ENCODE data around the gene SPTB.

Gene SPTB

DNA sequence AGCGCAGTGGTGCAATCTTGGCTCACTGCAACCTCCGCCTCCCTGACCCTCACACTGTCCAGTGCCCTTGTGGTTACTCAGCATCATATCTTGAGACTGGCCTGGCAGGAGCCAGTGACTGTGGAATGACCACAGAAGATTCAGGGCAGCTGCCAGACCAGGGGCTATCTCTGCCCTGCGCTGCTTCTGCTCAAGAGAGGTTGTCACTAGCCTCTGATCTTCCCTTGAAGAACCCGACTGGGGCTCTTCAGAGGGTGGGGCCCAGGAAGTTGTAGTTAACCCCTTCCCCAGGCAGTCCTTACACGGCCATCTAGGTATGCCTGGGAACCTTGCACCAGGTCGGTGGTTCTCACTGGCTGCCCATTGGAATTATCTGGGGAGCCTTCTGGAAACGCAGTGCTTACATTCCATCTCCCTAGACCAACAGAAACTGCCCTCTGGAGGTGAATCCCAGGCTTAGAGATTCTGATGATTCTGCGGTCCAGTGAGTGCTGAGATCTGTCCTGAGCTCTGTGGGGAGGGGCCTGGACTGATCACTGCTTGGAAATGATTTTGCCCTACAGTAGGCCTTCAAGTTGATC lies 134.1 kb downstream of the SPTB start:
- no peak for DNase-seq

DNA sequence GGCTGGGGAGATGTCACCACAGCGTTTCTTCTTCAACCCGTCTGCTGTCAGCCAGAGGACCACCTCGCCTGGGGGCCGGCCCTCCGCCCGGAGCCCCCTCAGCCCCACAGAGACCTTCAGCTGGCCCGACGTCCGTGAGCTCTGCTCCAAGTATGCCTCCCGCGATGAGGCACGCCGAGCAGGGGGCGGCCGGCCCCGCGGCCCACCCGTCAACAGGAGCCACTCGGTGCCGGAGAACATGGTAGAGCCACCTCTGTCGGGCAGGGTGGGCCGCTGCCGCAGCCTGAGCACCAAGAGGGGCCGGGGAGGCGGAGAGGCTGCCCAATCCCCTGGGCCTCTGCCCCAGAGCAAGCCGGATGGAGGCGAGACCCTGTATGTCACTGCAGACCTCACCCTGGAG lies 136.6 kb downstream of the SPTB start:
- no peak for DNase-seq

DNA sequence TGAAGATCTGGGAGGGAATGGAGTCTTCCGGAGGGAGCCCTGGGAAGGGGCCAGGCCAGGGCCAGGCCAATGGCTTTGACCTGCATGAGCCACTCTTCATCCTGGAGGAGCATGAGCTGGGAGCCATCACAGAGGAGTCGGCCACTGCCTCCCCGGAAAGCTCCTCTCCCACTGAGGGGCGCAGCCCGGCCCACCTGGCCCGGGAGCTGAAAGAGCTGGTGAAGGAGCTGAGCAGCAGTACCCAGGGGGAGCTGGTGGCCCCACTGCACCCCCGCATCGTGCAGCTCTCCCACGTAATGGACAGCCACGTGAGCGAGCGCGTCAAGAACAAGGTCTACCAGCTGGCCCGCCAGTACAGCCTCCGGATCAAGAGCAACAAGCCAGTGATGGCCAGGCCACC lies 137.7 kb downstream of the SPTB start:
- DNase-seq: no peak

DNA sequence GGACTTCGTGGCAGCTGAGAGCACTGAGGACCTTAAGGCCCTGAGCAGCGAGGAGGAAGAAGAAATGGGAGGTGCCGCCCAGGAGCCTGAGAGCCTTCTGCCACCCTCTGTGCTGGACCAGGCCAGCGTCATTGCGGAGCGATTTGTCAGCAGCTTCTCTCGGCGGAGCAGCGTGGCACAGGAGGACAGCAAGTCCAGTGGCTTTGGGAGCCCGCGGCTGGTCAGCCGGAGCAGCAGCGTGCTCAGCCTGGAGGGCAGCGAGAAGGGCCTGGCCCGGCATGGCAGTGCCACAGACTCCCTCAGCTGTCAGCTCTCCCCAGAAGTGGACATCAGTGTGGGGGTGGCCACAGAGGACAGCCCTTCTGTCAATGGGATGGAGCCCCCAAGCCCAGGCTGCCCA lies 138.5 kb downstream of the SPTB start:
- no peak for DNase-seq

DNA sequence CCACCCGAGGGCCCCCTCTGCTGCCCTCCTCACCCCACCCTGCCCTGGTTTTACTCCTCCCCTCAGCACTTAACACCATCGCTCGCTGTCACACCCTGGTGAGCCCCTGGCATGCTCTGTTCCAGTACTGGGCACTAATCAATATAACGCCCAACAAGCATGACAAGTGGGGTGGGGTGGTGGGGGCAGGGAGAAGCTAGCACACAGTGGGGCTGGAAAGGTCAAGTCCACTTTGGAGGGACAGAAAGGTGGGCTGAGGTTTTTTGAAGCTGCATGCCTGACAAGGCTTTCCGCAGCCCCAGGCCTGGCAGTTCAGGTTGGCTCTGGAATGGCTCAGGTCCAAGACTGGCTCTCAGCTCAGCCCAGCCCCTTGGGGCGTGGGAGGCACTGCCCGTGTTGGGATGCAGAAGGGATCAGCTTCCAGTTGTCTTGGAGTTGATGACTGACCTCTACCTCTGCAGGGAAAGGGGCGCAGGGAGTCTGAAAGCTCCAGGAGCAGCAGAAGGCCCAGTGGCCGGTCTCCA lies 141.4 kb downstream of the SPTB start:
- DNase-seq: no peak

DNA sequence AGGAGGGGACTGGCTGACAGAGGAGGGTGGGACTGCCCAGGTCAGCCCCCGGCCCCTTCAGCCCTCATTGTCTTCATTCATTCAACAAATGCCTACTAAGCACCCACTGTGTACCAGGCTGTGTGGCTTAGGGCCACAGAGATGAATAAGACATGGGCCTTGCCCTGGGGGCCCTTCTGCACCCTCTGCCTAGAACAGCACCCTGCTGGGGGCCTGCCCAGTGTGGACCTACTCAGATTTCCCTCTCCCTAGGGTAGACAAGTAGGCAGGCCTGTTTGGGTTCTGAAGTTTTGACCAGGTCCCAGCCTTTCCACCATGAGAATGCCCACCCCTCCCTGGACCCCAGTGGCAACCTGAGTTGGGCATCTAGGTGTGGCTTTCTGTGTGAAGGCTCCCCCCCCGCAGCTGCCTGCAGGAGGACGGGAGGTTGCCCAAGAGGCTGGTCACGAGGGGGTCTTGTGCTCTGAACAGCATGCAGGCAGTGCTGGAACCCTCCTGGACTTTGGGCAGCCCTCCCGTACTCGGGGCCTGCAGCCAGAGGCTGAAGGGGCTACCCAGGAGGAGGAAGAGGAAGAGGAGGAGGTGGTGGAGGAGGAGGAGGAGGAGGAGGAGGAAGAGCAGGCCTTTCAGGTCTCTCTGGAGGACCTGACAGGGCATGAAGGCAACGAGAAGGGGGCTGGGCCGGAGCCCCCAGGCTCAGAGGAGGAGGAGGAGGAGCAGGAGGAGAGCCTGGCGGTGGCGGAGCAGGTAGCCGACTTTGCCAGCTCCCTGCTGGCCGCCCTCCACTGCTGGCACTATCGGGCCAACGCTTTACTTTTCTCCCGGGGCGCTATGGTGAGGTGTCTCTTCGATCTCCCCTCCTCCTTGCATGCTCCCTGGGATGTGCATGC lies 142.1 kb downstream of the SPTB start:
- DNase-seq: no peak

DNA sequence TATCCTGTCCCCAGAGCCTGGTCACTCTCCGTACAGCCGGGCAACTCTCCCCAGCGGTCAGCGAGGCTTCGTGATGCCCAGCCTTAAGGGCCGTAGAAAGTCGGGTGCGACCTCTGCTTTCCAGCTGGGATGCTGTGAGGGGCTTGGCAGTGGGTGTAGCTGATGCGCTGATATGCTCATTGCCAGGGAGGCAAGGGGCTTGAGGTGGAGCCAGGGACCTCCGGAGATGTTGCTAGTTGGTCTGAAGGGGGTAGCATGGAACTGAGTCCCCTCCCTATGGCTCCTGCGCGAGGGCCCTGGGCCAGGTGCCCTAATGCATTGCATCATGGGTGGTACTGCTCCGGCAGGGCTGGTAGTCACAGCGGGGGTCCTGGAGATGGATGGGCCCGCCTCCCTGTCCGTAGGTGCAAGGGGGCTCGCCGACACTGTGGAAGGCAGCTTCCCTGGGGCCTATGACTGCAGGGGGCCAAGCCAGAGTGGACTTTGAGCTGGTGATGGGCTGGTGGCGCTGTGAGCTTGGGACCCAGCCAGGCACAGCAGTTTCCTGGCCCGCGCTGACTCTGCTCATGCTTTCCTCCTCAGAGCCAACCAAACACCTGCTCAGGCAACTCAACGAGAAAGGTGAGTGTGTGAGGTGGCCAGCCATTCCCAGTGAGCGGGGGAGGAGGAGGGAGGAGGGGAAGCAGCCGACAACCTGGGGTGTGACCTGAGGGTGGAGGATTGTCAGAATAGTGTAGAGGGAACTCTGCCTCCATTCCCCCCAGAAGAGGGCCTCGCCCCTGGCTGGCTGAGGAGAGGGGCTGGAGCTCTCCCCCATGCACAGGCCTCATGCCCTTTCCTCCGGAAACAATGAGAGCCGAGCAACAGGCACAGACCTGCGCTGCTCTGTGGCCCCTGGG lies 143.2 kb downstream of the SPTB start:
- no peak for DNase-seq

DNA sequence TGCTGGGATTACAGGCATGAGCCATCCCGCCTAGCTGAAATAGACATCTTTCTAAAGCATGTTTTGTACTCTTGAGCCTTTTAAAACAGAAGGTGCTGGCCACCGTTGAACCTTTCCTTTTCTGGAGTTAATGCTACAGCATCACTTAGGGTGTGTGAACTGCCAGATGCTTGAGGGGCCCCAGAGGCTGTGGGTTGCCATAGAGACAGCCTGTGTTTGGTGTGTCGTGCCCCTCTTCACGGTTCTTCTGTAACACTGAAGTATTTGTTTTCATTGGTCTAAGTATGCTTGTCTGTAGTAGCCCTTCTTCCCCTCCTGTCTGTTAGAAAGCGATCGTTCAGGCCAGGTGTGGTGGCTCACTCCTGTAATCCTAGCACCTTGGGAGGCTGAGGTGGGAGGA lies 144.7 kb downstream of the SPTB start:
- no peak for DNase-seq

DNA sequence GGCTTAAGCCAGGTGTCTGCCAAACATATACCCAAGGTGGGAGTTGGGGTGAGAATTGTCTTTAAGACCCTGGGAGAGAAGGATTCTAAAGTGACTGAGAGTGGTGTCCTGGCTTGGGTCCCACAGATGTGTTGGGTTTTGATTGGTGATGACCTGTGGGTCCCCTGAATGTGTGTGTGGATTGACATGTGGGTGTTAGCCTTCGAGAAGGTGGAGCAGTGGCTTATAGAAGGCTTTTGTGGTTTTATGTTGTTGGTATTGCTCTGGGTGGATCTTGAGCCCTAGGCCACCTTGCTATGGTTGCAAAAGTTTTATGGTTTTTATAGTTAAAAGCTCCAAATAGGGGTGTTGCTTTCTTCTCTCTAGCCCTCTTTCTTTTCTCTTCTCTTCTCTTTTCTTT lies 145.8 kb downstream of the SPTB start:
- DNase-seq: no peak

DNA sequence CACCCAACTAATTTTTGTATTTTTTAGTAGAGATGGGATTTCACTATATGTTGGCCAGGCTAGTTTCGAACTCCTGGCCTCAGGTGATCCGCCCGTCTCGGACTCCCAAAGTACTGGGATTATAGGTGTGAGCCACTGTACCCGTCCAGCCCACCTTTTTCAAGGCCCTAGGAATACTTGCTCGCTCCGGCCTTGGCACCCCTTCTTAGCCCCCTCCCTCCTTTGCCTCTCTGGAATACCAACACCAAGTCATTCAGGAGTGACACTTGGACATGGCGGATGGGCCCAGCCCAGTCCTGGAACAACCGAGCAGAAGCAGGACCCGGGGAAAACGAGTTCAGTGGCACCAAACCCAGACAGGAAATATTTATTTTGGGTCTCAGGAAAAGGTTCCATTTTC lies 146.4 kb downstream of the SPTB start:
- no peak for DNase-seq

DNA sequence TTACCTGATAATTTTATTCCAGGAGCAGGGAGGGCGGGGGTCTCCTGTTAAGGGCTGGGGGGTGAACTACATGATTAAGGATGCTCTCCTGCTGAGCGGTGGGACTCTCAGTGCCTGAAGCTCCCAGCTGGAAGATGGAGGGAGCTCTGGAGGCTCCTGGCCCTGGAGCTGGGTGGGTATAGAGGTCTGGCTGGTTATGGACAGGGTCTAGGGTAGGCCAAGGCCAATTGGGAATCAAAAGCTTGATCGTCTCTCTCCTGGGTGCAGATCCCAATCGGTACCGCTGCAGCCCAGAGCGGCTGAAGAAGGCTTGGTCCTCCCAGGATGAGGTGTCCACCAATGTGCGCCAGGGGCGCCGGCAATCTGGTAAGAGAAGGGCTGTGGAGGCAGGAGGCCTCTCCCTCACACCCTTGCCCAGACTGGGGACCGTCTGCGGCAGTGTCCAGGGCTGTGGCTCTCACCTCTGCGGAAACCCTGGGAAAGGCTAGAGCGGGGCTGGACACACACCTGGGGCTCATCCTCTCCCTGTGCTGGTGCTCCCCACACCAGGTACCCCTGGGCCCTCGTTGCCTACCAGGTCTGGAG lies 147.1 kb downstream of the SPTB start:
- DNase-seq: no peak

DNA sequence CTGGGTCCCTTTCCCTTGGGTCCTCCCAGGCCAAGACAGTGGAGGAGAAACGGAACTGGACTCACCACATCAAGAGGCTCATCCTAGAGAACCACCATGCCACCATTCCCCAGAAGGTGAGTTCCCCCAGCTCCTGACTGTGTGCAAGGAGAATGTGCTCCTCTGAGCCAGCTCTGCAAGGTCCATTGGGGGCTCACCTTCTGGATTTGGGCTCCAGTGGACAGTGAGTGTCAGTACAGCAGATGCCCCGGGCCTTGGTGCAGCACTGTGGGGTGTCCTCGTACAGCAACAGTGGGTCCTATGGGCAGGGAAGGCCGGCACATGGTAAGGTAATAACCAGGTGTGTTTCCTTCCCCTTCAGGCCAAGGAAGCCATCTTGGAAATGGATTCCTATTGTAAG lies 147.6 kb downstream of the SPTB start:
- no peak for DNase-seq

DNA sequence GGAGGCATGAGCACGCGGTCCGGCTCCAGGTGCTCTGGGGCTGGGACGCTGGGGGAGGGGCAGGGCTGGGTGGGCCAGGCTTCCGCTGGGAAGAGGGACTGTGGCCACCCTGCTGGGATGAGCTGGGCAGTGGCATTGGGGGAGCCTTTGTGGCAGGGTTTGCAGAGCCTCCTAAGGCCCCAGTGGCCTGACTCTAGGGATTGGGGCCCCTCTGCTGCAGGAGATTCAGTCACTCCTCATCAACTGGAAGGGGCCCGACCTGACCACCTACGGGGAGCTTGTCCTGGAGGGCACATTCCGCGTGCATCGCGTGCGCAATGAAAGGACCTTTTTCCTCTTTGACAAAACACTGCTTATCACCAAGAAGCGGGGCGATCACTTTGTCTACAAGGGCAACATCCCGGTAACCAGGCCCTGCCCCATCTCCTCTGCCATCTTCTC lies 148.5 kb downstream of the SPTB start:
- DNase-seq: no peak

DNA sequence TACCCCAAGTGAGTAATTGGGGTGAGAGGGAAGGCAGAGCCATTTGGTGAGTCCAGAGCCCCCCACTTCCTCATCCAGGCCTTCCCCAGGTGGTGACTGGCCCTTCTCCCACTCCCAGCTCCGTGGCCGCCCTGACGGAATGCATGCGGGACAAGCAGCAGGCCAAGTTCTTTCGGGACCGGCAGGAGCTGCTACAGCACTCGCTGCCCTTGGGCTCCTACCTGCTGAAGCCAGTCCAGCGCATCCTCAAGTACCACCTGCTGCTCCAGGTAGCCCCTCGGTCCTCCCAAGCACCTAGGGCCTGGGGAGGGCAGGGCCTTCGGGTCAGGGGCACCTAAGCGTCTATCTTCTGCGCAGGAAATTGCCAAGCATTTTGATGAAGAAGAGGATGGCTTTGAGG lies 149.0 kb downstream of the SPTB start:
- no peak for DNase-seq

DNA sequence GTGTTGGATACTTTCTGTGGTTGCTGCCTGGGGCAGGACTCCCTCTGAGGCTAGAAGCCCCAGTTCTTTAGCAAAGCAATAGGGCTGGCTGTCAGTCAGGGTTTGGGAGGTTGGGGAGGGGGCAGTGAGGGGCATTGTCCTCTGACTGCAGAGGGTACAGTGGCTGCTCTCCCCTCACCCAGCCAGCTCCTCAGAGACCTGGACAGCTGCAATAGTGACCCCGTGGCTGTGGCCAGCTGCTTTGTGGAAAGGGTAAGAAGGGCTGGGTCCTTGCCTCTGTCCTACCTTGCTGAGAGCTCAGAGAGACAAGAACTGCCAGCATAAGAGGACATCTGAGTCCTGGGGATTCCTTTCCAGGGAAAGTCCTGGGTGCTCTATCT lies 149.7 kb downstream of the SPTB start:
- DNase-seq: no peak

DNA sequence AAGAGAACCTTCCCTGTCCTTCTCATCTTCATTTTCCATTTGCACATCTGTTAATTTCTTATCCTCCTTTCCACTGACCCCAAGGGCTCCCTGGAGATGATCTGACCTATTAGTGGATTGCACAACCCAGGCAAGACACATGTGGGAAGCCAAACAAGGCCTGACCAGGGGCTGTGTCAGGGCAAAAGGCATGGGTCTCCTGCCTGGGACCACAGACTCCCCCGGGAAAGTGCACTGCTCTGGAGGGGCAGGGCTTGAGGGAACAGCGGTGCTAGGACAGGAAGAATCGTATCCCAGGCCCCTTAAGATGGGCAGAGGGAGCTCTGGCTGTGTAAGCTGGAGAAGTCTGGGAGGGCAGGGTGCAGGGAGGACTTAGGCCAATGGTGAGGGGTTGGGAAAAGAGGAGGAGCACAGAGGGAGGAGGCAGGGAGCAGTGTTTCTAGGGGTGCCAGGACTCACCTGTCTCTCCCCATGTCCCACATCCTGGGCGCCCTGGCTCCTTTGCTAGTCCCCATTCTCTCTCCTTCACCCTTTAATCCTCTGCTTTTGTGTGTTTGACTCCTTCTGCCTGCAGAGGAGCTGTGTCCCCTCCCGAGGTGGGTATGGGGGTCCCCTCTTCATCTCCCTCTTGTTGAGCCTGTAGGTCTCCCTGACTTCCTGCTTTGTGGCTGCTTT lies 150.2 kb downstream of the SPTB start:
- DNase-seq: no peak

DNA sequence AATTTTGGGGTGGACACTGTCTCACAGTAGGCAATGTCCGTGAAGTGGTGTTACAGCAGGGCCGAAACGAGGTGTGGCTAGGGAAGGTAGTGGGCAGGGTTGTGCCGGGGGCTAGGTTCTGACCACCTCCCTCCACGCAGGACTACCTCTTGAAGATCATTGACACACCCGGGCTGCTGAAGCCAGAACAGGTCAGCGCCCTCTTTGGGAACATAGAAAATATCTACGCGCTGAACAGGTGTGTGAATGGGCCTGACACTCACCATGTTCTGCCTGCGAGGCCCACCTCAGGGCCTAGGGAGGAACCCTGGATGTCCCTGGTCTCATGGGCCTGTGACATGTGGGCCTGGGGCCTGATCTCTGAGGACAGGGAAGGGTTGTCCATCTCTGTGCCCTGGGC lies 150.9 kb downstream of the SPTB start:
- no peak for DNase-seq

DNA sequence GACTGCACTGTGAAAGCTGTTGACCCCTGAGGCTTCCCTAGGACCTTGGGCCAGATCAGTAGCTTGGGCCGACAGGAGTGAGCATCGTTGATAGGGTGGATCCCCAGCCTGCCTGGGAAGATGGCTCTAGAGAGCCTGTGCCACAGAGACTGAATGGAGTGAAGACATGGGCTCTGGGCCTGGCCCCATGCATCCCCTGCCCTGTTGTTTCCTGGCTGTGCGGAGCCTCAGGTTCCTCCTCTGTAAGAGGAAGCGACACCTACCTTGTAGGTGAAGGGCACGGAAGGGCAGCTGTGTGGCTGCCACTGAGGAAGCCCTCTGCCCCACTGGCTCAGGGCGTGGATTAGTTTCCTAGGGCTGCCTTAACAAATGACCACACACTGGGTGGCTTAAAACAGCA lies 151.6 kb downstream of the SPTB start:
- DNase-seq: no peak

DNA sequence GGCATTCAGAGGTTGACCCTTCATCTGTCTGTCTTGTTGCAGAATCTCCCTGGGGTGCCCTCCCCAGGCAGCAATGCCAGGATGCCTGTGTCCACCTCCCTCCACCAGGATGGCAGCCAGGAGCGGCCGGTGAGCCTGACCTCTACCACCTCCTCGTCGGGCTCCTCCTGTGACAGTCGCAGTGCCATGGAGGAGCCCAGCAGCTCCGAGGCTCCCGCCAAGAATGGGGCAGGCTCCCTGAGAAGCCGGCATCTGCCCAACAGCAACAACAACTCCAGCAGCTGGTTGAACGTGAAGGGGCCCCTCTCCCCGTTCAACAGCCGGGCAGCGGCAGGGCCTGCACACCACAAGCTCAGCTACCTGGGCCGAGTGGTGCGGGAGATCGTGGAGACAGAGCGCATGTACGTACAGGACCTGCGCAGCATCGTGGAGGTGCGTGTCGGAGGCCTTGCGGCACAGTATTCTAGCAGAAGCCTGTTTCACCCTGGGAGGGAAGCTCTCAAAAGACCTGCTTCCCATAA lies 152.1 kb downstream of the SPTB start:
- DNase-seq: no peak

DNA sequence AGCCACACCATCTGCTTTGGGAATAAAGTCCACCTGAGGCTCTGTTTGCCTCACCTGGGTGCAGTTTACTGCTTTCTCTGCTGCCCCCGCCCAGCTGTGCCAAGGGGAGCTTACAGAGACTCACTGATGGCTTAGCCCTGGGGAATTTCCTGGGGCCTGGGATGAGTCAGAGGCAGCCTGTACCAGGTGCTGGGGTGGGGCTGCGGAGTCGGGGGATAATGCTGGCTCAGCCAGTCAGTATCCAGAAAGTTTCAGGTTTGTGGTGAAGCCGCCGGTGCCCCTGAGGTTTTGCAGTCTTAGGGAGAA lies 153.2 kb downstream of the SPTB start:
- DNase-seq: peak; percentile 36 to 54

DNA sequence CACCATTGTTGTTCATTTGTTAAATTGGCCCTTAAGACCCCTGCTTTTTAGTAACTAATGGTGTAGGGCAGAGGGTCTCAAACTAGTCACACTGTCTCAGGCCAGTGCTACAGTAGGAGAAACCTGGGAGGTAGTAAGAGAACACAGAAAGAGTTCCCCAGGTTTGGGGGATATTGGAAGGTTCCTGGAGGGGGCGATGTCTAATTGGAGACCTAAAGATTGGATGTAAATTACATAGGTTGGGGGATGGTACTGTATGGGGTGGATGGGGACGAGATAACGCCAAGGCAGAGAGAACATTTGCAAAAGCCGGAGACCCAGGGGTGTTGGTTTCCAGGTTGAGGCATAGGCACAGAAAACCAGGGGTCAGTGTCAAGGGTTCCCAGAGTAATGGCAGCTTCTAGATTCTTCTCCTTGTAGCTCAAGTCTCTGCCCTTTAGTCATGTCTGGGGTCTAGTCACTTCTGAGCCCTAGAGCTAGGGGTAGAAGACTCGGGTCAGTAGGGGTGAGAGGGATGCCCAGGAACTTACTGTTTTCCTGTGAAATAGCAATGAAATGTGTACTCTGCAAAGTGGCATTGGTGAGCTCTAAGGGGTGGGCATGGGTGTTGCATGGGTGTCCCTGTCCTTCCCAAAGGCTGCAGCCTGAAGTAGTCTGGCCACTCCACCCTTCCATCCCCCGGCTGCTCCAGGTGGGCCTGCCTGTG lies 153.7 kb downstream of the SPTB start:
- no peak for DNase-seq

All from activated CD4-positive, alpha-beta T cell treated with anti-CD3 and anti-CD28 coated beads, Interleukin-2, amount 50 U/mL, for 4 hours (primary cell).